A549 (cell line): ENCODE measurements around the gene HOGA1.

Source experiments
- CHD2 ChIP-seq: fragments of 150-350 bp; IDR thresholded peaks from 2 replicates; pipeline ENCODE4 v1.6.1; 2014; ENCODE audit warnings: low read length; ENCODE audit not compliant: partially characterized antibody
- CTCF ChIP-seq: fragments of >200 bp; sonication (Bioruptor Twin); formaldehyde crosslinking; IDR thresholded peaks from 3 replicates; pipeline ENCODE4 v1.5.1; 2016
- POLR2A ChIP-seq: IDR thresholded peaks from 2 replicates; pipeline ENCODE4 v1.6.1; 2012; ENCODE audit warnings: mild to moderate bottlenecking, low read length
- TP53 ChIP-seq: fragments of 250-450 bp; sonication (Bioruptor Pico); IDR thresholded peaks from 2 replicates; pipeline ENCODE4 v1.5.0; 2021; ENCODE audit warnings: mild to moderate bottlenecking, moderate library complexity
- TF ChIP-seq, protein P1 (sequence below): fragments of >200 bp; sonication (Bioruptor Twin); formaldehyde crosslinking; IDR thresholded peaks from 3 replicates; pipeline ENCODE4 v1.6.1; 2016

DNA sequence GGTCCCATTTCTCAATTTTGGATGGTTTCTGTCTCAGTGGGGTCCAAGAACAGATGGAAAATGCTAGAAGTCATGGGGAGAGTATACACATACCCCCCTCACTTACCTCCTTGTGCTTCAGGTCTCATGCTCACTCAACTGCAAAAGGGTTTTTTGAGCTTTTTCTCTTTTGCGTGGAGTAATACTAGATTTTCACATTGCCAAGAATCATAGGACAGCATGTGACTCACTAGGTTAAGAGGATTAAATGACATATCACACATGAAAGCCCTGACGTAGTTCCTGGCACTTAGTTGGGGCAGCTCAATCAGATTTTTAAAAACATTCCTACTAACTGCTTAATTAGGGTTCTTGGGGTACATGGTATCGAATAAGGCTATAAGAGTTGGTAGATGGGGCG lies 60.7 kb downstream of the HOGA1 start:
- TF ChIP-seq CTCF = no peak
- no peak for TF ChIP-seq POLR2A
- no peak for TF ChIP-seq TP53 (CRISPR knock-in tag)
- TF ChIP-seq, protein P1, sequence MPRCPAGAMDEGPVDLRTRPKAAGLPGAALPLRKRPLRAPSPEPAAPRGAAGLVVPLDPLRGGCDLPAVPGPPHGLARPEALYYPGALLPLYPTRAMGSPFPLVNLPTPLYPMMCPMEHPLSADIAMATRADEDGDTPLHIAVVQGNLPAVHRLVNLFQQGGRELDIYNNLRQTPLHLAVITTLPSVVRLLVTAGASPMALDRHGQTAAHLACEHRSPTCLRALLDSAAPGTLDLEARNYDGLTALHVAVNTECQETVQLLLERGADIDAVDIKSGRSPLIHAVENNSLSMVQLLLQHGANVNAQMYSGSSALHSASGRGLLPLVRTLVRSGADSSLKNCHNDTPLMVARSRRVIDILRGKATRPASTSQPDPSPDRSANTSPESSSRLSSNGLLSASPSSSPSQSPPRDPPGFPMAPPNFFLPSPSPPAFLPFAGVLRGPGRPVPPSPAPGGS = no peak
- no peak for TF ChIP-seq CHD2
